Astrocyte (in vitro differentiated cells and primary cell): ENCODE results near the gene PRMT6. TPM values are rescaled to one million over a fixed set of nuclear protein-coding genes. Genes with fewer than 3 reads are reported as not detected.
"Not testable (repeated sequence)": the region's sequence is repeated elsewhere in the genome, so short reads cannot be mapped to it uniquely, and the experiment has no call there.

Experiments
- DNase-seq: peaks from one replicate; pipeline ENCODE4 v3.0.0-alpha.2; 2010; ENCODE audit warnings: low read depth
- FAIRE-seq: peaks from 2 replicates; lab custom pipeline; 2011; peaks lifted over from hg19 to GRCh38; lab: Jason Lieb, UNC
- H2AFZ ChIP-seq: 2 replicates; pipeline ENCODE4 v1.6.0; 2012; ENCODE audit warnings: low read depth, low read length, inconsistent platforms
- H3K27ac ChIP-seq: 2 replicates; pipeline ENCODE4 v1.5.1; 2011; ENCODE audit warnings: low read depth, low read length, inconsistent platforms
- H3K27me3 ChIP-seq: 2 replicates; pipeline ENCODE4 v1.6.0; 2011; ENCODE audit warnings: low read length, inconsistent platforms; ENCODE audit not compliant: insufficient read depth
- H3K36me3 ChIP-seq: 2 replicates; pipeline ENCODE4 v1.5.1; 2011; ENCODE audit warnings: low read length, inconsistent platforms; ENCODE audit not compliant: insufficient read depth
- H3K4me1 ChIP-seq: 2 replicates; pipeline ENCODE4 v1.5.1; 2011; ENCODE audit warnings: low read length, inconsistent platforms; ENCODE audit not compliant: insufficient read depth
- H3K4me2 ChIP-seq: 2 replicates; pipeline ENCODE4 v1.6.0; 2012; ENCODE audit warnings: low read length, inconsistent platforms
- H3K4me3 ChIP-seq: 2 replicates; pipeline ENCODE4 v1.5.1; 2011; ENCODE audit warnings: low read depth, mild to moderate bottlenecking, low read length, inconsistent platforms; ENCODE audit not compliant: insufficient read depth
- H3K79me2 ChIP-seq: 2 replicates; pipeline ENCODE4 v1.6.0; 2012; ENCODE audit warnings: mild to moderate bottlenecking, low read length, inconsistent platforms; ENCODE audit not compliant: insufficient read depth
- H3K9ac ChIP-seq: 2 replicates; pipeline ENCODE4 v1.6.0; 2012; ENCODE audit warnings: mild to moderate bottlenecking, low read length, inconsistent platforms
- H3K9me3 ChIP-seq: 2 replicates; pipeline ENCODE4 v1.5.1; 2012; ENCODE audit warnings: low read depth, mild to moderate bottlenecking, low read length, inconsistent platforms; ENCODE audit not compliant: insufficient read depth
- H4K20me1 ChIP-seq: 2 replicates; pipeline ENCODE4 v1.6.0; 2012; ENCODE audit warnings: low read length, inconsistent platforms; ENCODE audit not compliant: insufficient read depth
- H3K27ac Mint-ChIP-seq: one replicate; pipeline ENCODE4 v1.8.0; 2021; ENCODE audit warnings: mild to moderate bottlenecking, mixed read lengths; ENCODE audit not compliant: unreplicated experiment
- H3K27me3 Mint-ChIP-seq: one replicate; pipeline ENCODE4 v1.8.0; 2021; ENCODE audit warnings: low read depth, mixed read lengths; ENCODE audit not compliant: unreplicated experiment
- H3K36me3 Mint-ChIP-seq: one replicate; pipeline ENCODE4 v1.8.0; 2021; ENCODE audit warnings: low read depth, mixed read lengths; ENCODE audit not compliant: unreplicated experiment
- H3K4me1 Mint-ChIP-seq: one replicate; pipeline ENCODE4 v1.8.0; 2021; ENCODE audit warnings: low read depth, mixed read lengths; ENCODE audit not compliant: unreplicated experiment
- H3K4me3 Mint-ChIP-seq: one replicate; pipeline ENCODE4 v1.8.0; 2021; ENCODE audit warnings: mild to moderate bottlenecking, moderate library complexity, mixed read lengths; ENCODE audit not compliant: unreplicated experiment
- H3K9me3 Mint-ChIP-seq: one replicate; pipeline ENCODE4 v1.8.0; 2021; ENCODE audit warnings: mild to moderate bottlenecking, mixed read lengths; ENCODE audit not compliant: unreplicated experiment
- CTCF ChIP-seq: IDR thresholded peaks from 2 replicates; pipeline ENCODE4 v1.5.1; 2011; ENCODE audit warnings: low read depth, mild to moderate bottlenecking, inconsistent platforms, low read length, moderate library complexity; ENCODE audit not compliant: insufficient read depth
- EZH2 ChIP-seq: IDR thresholded peaks from 2 replicates; pipeline ENCODE4 v1.6.1; 2012; ENCODE audit warnings: mild to moderate bottlenecking, low read length, inconsistent platforms; ENCODE audit not compliant: insufficient read depth
- total RNA-seq: library from RNA; stranded (reverse); gene quantifications from 2 replicates; pipeline ENCODE4 v1.2.1, GENCODE V29; 2021

PRMT6 gene
- total RNA-seq, 1 donor from 2014 or later = 14.9 TPM

GRCh38 chr1:107047602-107048001, 8.9 kb upstream of the PRMT6 start:
- Histone ChIP-seq H4K20me1 (no peaks in the 10 kb centered on the region), H3K4me3 (no peak overlapping the region), H3K4me2 (no peak overlapping the region), H3K36me3 (no peaks in the 10 kb centered on the region), H3K79me2 (no peaks in the 10 kb centered on the region), H3K27me3 (no peaks in the 10 kb centered on the region), H3K4me1 (no peaks in the 10 kb centered on the region), H2AFZ (no peak overlapping the region), H3K9ac (no peak overlapping the region), H3K27ac (no peak overlapping the region), H3K9me3 (no peaks in the 10 kb centered on the region)
- Mint-ChIP-seq H3K27ac (no peak overlapping the region), H3K9me3 (peaks cover 4% of the 10 kb centered on the region), H3K4me3 (no peak overlapping the region), H3K4me1 (no peaks in the 10 kb centered on the region), H3K27me3 (no peaks in the 10 kb centered on the region), H3K36me3 (no peaks in the 10 kb centered on the region)
- TF ChIP-seq CTCF (no peak), EZH2 (no peak)
- DNase-seq (no peak), FAIRE-seq (no peak)

GRCh38 chr1:107048241-107048640, 8.2 kb upstream of the PRMT6 start:
- Histone ChIP-seq H3K79me2 (no peaks in the 10 kb centered on the region), H2AFZ (no peak overlapping the region), H3K4me1 (no peaks in the 10 kb centered on the region), H3K27ac (no peak overlapping the region), H3K9ac (no peak overlapping the region), H3K4me2 (no peak overlapping the region), H3K27me3 (no peaks in the 10 kb centered on the region), H3K36me3 (no peaks in the 10 kb centered on the region), H4K20me1 (no peaks in the 10 kb centered on the region), H3K9me3 (no peaks in the 10 kb centered on the region), H3K4me3 (no peak overlapping the region)
- H3K36me3 Mint-ChIP-seq = no peaks in the 10 kb centered on the region
- no peak overlapping the region for H3K4me3 Mint-ChIP-seq
- no peak overlapping the region for H3K27ac Mint-ChIP-seq
- FAIRE-seq = no peak
- H3K4me1 Mint-ChIP-seq = no peaks in the 10 kb centered on the region
- H3K9me3 Mint-ChIP-seq = peaks cover 4% of the 10 kb centered on the region
- no peaks in the 10 kb centered on the region for H3K27me3 Mint-ChIP-seq
- DNase-seq = no peak
- no peak for TF ChIP-seq EZH2

- Histone ChIP-seq H4K20me1 (no peaks in the 10 kb centered on the region), H2AFZ (no peak overlapping the region), H3K27me3 (no peaks in the 10 kb centered on the region), H3K9ac (no peak overlapping the region), H3K27ac (no peak overlapping the region), H3K36me3 (no peaks in the 10 kb centered on the region), H3K4me2 (no peak overlapping the region), H3K4me1 (no peaks in the 10 kb centered on the region), H3K9me3 (no peaks in the 10 kb centered on the region), H3K79me2 (no peaks in the 10 kb centered on the region), H3K4me3 (no peak overlapping the region)
- Mint-ChIP-seq H3K27ac (no peak overlapping the region), H3K9me3 (peaks cover 4% of the 10 kb centered on the region), H3K4me1 (no peaks in the 10 kb centered on the region), H3K27me3 (no peaks in the 10 kb centered on the region), H3K36me3 (no peaks in the 10 kb centered on the region), H3K4me3 (no peak overlapping the region)
- no peak for FAIRE-seq
- TF ChIP-seq EZH2 (no peak), CTCF (no peak)
- no peak for DNase-seq
Observed at GRCh38 chr1:107051266-107051665, 5.2 kb upstream of the PRMT6 start.

GRCh38 chr1:107055919-107056425, 502 bp upstream of the PRMT6 start:
- Mint-ChIP-seq H3K27ac (peak overlapping the region; percentile 69), H3K4me3 (peak overlapping the region; percentile 96)
- not testable (repeated sequence) for H3K9me3 Mint-ChIP-seq, H3K27me3 Mint-ChIP-seq, FAIRE-seq, H3K9me3 ChIP-seq, H3K4me1 Mint-ChIP-seq, H4K20me1 ChIP-seq, H3K27me3 ChIP-seq, DNase-seq, H3K4me1 ChIP-seq, H3K36me3 Mint-ChIP-seq, H3K36me3 ChIP-seq
- H3K9ac ChIP-seq = peak overlapping the region; percentile 90
- H3K79me2 ChIP-seq = peaks cover 27% of the 10 kb centered on the region
- peak overlapping the region; percentile 72 for H3K27ac ChIP-seq
- peak overlapping the region; percentile 95 for H3K4me2 ChIP-seq
- H3K4me3 ChIP-seq = peak overlapping the region; percentile 96
- peak overlapping the region; percentile 99 for H2AFZ ChIP-seq
